Activated T-cell treated with anti-CD3 and anti-CD28 coated beads for 24 hours (primary cell): ENCODE measurements around the gene PTPN1.
"Not testable (repeated sequence)": the region's sequence is repeated elsewhere in the genome, so short reads cannot be mapped to it uniquely, and the experiment has no call there.

Experiments used
- DNase-seq: peaks from one replicate; pipeline ENCODE4 v3.0.0-alpha.2; 2020; ENCODE audit warnings: low read depth

Gene PTPN1

GRCh38 chr20:50532221-50532620 lies 22.0 kb downstream of the PTPN1 start:
- DNase-seq: no peak

GRCh38 chr20:50533061-50533460 lies 22.9 kb downstream of the PTPN1 start:
- no peak for DNase-seq

- DNase-seq: no peak
Observed at GRCh38 chr20:50533464-50533863, 23.3 kb downstream of the PTPN1 start.

GRCh38 chr20:50534567-50534966 lies 24.4 kb downstream of the PTPN1 start:
- no peak for DNase-seq

GRCh38 chr20:50535162-50535561 lies 25.0 kb downstream of the PTPN1 start:
- DNase-seq: no peak

GRCh38 chr20:50536333-50536732 lies 26.1 kb downstream of the PTPN1 start:
- DNase-seq: no peak

GRCh38 chr20:50537546-50538201 lies 27.5 kb downstream of the PTPN1 start:
- no peak for DNase-seq

- no peak for DNase-seq
Observed at GRCh38 chr20:50538276-50538675, 28.1 kb downstream of the PTPN1 start.

- DNase-seq: not testable (repeated sequence)
Observed at GRCh38 chr20:50539798-50540197, 29.6 kb downstream of the PTPN1 start.

- DNase-seq: no peak
Observed at GRCh38 chr20:50540620-50541605, 30.7 kb downstream of the PTPN1 start.

- no peak for DNase-seq
Observed at GRCh38 chr20:50541606-50542041, 31.4 kb downstream of the PTPN1 start.

GRCh38 chr20:50543326-50543725 lies 33.1 kb downstream of the PTPN1 start:
- no peak for DNase-seq

- DNase-seq: no peak
Observed at GRCh38 chr20:50545126-50545525, 34.9 kb downstream of the PTPN1 start.

- no peak for DNase-seq
Observed at GRCh38 chr20:50546729-50547314, 36.6 kb downstream of the PTPN1 start.

GRCh38 chr20:50547964-50548363 lies 37.8 kb downstream of the PTPN1 start:
- no peak for DNase-seq

- no peak for DNase-seq
Observed at GRCh38 chr20:50548396-50548795, 38.2 kb downstream of the PTPN1 start.

GRCh38 chr20:50550531-50550930 lies 40.3 kb downstream of the PTPN1 start:
- no peak for DNase-seq

- DNase-seq: no peak
Observed at GRCh38 chr20:50551288-50551687, 41.1 kb downstream of the PTPN1 start.

- no peak for DNase-seq
Observed at GRCh38 chr20:50552979-50553378, 42.8 kb downstream of the PTPN1 start.

- DNase-seq: no peak
Observed at GRCh38 chr20:50554694-50555579, 44.8 kb downstream of the PTPN1 start.

- DNase-seq: no peak
Observed at GRCh38 chr20:50555662-50556061, 45.5 kb downstream of the PTPN1 start.
